ENCODE data around the gene SH3RF2.

Gene SH3RF2

DNA sequence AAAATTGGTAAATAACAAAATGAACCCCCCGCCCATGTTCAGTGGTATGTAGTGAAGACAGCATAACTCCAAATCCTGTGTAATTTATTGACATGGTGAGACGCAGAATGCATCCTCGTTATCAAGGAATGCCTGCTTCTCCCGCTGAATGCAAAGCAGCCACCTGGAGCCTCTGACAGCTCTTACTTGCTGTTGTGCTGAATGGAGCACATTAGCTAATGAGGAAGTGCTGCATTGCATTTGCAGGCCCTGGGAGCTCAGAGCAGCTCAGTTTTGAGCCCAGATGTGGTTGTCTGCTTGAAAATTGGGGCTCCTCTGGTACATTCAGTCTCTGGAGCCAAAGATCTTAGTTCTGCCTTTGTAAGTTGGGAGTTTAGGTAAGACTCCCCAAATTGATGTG is 140.1 kb downstream of the SH3RF2 start:
- Histone ChIP-seq H4K20me1 (ENCODE audit: insufficient read depth, low read length) (no peaks in the 10 kb centered on the region), H3K9me3 (replicated peaks; ENCODE audit: insufficient read depth, low read length) (no peaks in the 10 kb centered on the region), H3K27ac (ENCODE audit: low read length) (no peak overlapping the region), H3F3A (ENCODE audit: insufficient read depth, low read length) (no peaks in the 10 kb centered on the region), H3K4me1 (ENCODE audit: low read length) (peaks cover 12% of the 10 kb centered on the region), H3K9me2 (replicated peaks; ENCODE audit: insufficient read depth, low read length) (no peaks in the 10 kb centered on the region), H3K4me3 (ENCODE audit: low read length) (no peak overlapping the region), H3K79me2 (ENCODE audit: low read length) (no peaks in the 10 kb centered on the region), H3K27me3 (replicated peaks; ENCODE audit: insufficient read depth, low read length) (no peaks in the 10 kb centered on the region), H3K4me2 (ENCODE audit: low read depth, low read length) (no peak overlapping the region), H3K36me3 (replicated peaks; ENCODE audit: insufficient read depth, low read length) (no peaks in the 10 kb centered on the region), H3K9ac (ENCODE audit: low read length) (no peak overlapping the region), H2AFZ (ENCODE audit: low read length) (no peak overlapping the region)
- no peak for TF ChIP-seq EZH2phosphoT487 (IDR thresholded peaks at IDR 0.05; ENCODE audit: low read length)
- TF ChIP-seq EZH2 (optimal IDR thresholded peaks at IDR 0.05; ENCODE audit: low read depth, low read length) = no peak
- TF ChIP-seq, protein P1, sequence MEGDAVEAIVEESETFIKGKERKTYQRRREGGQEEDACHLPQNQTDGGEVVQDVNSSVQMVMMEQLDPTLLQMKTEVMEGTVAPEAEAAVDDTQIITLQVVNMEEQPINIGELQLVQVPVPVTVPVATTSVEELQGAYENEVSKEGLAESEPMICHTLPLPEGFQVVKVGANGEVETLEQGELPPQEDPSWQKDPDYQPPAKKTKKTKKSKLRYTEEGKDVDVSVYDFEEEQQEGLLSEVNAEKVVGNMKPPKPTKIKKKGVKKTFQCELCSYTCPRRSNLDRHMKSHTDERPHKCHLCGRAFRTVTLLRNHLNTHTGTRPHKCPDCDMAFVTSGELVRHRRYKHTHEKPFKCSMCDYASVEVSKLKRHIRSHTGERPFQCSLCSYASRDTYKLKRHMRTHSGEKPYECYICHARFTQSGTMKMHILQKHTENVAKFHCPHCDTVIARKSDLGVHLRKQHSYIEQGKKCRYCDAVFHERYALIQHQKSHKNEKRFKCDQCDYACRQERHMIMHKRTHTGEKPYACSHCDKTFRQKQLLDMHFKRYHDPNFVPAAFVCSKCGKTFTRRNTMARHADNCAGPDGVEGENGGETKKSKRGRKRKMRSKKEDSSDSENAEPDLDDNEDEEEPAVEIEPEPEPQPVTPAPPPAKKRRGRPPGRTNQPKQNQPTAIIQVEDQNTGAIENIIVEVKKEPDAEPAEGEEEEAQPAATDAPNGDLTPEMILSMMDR (IDR thresholded peaks at IDR 0.05; ENCODE audit: low read length) = no peak
- DNase-seq = no peak

GRCh38 chr5:146078566-146078965 is 142.2 kb downstream of the SH3RF2 start:
- Histone ChIP-seq H3K27me3 (replicated peaks; ENCODE audit: insufficient read depth, low read length) (no peaks in the 10 kb centered on the region), H2AFZ (ENCODE audit: low read length) (no peak overlapping the region), H4K20me1 (ENCODE audit: insufficient read depth, low read length) (no peaks in the 10 kb centered on the region), H3K4me3 (ENCODE audit: low read length) (no peak overlapping the region), H3K27ac (ENCODE audit: low read length) (no peak overlapping the region), H3K9ac (ENCODE audit: low read length) (no peak overlapping the region), H3K4me2 (ENCODE audit: low read depth, low read length) (no peak overlapping the region), H3F3A (ENCODE audit: insufficient read depth, low read length) (no peaks in the 10 kb centered on the region), H3K9me3 (replicated peaks; ENCODE audit: insufficient read depth, low read length) (no peaks in the 10 kb centered on the region), H3K9me2 (replicated peaks; ENCODE audit: insufficient read depth, low read length) (no peaks in the 10 kb centered on the region), H3K36me3 (replicated peaks; ENCODE audit: insufficient read depth, low read length) (no peaks in the 10 kb centered on the region), H3K4me1 (ENCODE audit: low read length) (peaks cover 28% of the 10 kb centered on the region), H3K79me2 (ENCODE audit: low read length) (no peaks in the 10 kb centered on the region)
- TF ChIP-seq, protein P1 (IDR thresholded peaks at IDR 0.05; ENCODE audit: low read length) = no peak
- TF ChIP-seq EZH2 (optimal IDR thresholded peaks at IDR 0.05; ENCODE audit: low read depth, low read length) = no peak
- TF ChIP-seq EZH2phosphoT487 (IDR thresholded peaks at IDR 0.05; ENCODE audit: low read length) = no peak
- DNase-seq = no peak

GRCh38 chr5:146079695-146080373 is 143.5 kb downstream of the SH3RF2 start:
- H3K4me3 ChIP-seq (ENCODE audit: low read length) = no peak overlapping the region
- TF ChIP-seq EZH2phosphoT487 (IDR thresholded peaks at IDR 0.05; ENCODE audit: low read length) (no peak), EZH2 (optimal IDR thresholded peaks at IDR 0.05; ENCODE audit: low read depth, low read length) (no peak)
- TF ChIP-seq, protein P1 (IDR thresholded peaks at IDR 0.05; ENCODE audit: low read length) = no peak
- H3K36me3 ChIP-seq (replicated peaks; ENCODE audit: insufficient read depth, low read length) = no peaks in the 10 kb centered on the region
- no peaks in the 10 kb centered on the region for H3K79me2 ChIP-seq (ENCODE audit: low read length)
- no peak overlapping the region for H3K9ac ChIP-seq (ENCODE audit: low read length)
- no peak overlapping the region for H3K4me2 ChIP-seq (ENCODE audit: low read depth, low read length)
- peaks cover 29% of the 10 kb centered on the region for H3K4me1 ChIP-seq (ENCODE audit: low read length)
- no peaks in the 10 kb centered on the region for H3F3A ChIP-seq (ENCODE audit: insufficient read depth, low read length)
- no peak overlapping the region for H2AFZ ChIP-seq (ENCODE audit: low read length)
- peak; percentile 27 for DNase-seq
- H4K20me1 ChIP-seq (ENCODE audit: insufficient read depth, low read length) = no peaks in the 10 kb centered on the region
- H3K27me3 ChIP-seq (replicated peaks; ENCODE audit: insufficient read depth, low read length) = no peaks in the 10 kb centered on the region
- no peak overlapping the region for H3K27ac ChIP-seq (ENCODE audit: low read length)
- no peaks in the 10 kb centered on the region for H3K9me3 ChIP-seq (replicated peaks; ENCODE audit: insufficient read depth, low read length)
- no peaks in the 10 kb centered on the region for H3K9me2 ChIP-seq (replicated peaks; ENCODE audit: insufficient read depth, low read length)
